ENCODE measurements around the gene TPO. TPM values are rescaled to one million over a fixed set of nuclear protein-coding genes. Genes with fewer than 3 reads are reported as not detected.

The TPO gene
- total RNA-seq, 1 donor from 2014 or later = not detected

DNA sequence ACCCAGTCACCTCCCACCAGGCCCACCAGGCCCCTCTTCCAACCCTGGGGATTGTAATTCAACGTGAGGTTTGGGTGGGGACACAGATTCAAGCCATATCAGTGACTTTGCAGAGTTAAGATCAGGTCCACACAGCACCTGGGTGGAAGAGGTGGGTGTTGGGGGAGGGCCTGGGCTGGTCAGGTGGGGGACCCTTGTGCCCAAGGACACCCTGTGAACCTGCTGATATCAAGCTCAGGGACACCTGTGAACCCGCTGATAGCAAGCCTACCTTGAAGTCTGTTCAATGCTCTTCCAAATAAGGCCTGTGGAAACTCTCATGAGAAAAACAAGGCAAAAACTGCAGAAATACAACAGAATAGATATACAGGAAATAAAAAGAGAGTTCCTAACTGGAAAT lies 19.9 kb upstream of the TPO start:
- TF ChIP-seq, protein P1, sequence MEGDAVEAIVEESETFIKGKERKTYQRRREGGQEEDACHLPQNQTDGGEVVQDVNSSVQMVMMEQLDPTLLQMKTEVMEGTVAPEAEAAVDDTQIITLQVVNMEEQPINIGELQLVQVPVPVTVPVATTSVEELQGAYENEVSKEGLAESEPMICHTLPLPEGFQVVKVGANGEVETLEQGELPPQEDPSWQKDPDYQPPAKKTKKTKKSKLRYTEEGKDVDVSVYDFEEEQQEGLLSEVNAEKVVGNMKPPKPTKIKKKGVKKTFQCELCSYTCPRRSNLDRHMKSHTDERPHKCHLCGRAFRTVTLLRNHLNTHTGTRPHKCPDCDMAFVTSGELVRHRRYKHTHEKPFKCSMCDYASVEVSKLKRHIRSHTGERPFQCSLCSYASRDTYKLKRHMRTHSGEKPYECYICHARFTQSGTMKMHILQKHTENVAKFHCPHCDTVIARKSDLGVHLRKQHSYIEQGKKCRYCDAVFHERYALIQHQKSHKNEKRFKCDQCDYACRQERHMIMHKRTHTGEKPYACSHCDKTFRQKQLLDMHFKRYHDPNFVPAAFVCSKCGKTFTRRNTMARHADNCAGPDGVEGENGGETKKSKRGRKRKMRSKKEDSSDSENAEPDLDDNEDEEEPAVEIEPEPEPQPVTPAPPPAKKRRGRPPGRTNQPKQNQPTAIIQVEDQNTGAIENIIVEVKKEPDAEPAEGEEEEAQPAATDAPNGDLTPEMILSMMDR (IDR thresholded peaks at IDR 0.05; ENCODE audit: insufficient read depth, low read length, severe bottlenecking) = no peak
- H3K27me3 ChIP-seq (ENCODE audit: control insufficient read depth, insufficient read depth, low read length) = no peaks in the 10 kb centered on the region
- H3K4me3 ChIP-seq (ENCODE audit: low read depth, low read length) = no peak overlapping the region
- DNase-seq (ENCODE audit: low read depth) (no peak), FAIRE-seq (peak; percentile 52)
- no peaks in the 10 kb centered on the region for H3K36me3 ChIP-seq (ENCODE audit: control insufficient read depth, insufficient read depth, low read length)

DNA sequence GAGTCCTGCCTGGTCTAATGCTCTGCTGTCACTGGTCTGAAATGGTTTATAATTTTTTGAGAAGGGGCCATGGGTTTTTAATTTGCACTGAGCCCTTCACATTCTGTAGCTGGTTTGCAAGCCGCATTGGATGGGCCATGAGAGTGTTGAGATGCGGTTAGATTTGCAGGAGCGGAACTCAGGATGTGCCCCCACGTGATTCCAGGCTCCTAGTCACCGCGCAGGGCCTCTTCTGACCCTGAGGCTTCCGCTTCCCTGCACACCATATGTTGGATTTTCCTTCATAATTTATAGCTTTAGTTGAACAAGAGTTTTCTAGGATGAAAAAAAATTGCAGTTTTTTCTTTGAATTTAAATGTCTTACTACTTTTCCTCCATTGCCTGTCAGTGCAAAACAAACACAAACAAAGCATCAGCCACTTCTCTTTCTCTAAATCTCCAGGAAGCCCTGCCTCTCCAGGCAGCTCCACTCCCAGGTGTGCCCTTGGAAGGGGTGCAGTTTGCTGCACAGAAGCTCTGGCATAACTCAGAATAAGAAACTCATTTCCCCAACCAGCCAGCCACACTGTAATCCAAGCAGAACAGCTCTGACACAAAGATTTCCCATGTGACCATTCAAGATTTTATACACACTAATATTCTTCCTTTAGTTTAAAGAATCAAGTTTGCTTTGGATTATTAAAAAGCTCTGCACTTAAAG lies 18.4 kb upstream of the TPO start:
- Histone ChIP-seq H3K36me3 (ENCODE audit: control insufficient read depth, insufficient read depth, low read length) (no peaks in the 10 kb centered on the region), H3K4me3 (ENCODE audit: low read depth, low read length) (no peak overlapping the region), H3K27me3 (ENCODE audit: control insufficient read depth, insufficient read depth, low read length) (no peaks in the 10 kb centered on the region)
- DNase-seq (ENCODE audit: low read depth) (no peak), FAIRE-seq (no peak)
- TF ChIP-seq, protein P1 (IDR thresholded peaks at IDR 0.05; ENCODE audit: insufficient read depth, low read length, severe bottlenecking) = no peak

DNA sequence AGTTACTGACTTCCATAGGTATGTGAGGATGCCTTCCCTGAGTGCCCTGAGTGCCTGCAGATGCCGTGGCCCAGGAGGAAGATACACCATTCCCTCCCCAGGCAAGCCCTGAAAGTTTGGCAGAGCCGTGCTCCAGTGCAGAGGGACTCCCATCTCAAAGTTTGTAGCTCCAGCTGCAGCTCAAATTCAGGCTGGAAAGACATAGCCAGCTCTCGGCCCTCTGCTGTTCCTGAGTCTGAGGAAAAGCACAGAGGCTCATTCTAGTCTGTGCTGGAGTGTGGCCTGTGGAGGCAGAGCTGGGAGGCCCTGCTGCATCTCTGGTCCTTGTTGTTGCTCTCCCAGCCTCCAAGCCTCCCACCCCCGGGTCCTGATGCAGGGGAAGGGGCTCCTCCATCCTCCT lies 15.9 kb upstream of the TPO start:
- no peaks in the 10 kb centered on the region for H3K36me3 ChIP-seq (ENCODE audit: control insufficient read depth, insufficient read depth, low read length)
- TF ChIP-seq, protein P1 (IDR thresholded peaks at IDR 0.05; ENCODE audit: insufficient read depth, low read length, severe bottlenecking) = no peak
- no peaks in the 10 kb centered on the region for H3K27me3 ChIP-seq (ENCODE audit: control insufficient read depth, insufficient read depth, low read length)
- DNase-seq (ENCODE audit: low read depth) (no peak), FAIRE-seq (no peak)
- no peak overlapping the region for H3K4me3 ChIP-seq (ENCODE audit: low read depth, low read length)

DNA sequence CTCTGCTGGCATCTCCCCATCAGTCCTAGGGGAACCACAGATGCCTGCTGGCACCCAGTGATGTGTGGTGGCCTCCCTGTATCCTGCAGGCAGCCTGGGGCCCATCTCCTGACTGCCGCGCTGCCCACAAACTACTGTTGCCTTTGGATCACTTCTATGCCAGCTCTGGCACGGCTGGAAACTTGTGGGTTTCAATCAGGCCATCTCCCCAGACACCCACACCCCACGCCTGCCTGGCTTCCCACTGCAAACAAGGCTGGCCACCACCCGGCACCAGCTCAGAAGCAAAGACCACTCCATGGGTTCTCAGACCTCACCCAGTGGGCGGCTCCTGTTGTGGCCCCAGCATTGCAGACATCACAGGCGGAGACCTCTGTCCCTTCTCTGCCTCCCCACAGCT lies 15.1 kb upstream of the TPO start:
- Histone ChIP-seq H3K27me3 (ENCODE audit: control insufficient read depth, insufficient read depth, low read length) (no peaks in the 10 kb centered on the region), H3K36me3 (ENCODE audit: control insufficient read depth, insufficient read depth, low read length) (no peaks in the 10 kb centered on the region), H3K4me3 (ENCODE audit: low read depth, low read length) (no peak overlapping the region)
- no peak for DNase-seq (ENCODE audit: low read depth)
- no peak for FAIRE-seq
- TF ChIP-seq, protein P1 (IDR thresholded peaks at IDR 0.05; ENCODE audit: insufficient read depth, low read length, severe bottlenecking) = no peak

DNA sequence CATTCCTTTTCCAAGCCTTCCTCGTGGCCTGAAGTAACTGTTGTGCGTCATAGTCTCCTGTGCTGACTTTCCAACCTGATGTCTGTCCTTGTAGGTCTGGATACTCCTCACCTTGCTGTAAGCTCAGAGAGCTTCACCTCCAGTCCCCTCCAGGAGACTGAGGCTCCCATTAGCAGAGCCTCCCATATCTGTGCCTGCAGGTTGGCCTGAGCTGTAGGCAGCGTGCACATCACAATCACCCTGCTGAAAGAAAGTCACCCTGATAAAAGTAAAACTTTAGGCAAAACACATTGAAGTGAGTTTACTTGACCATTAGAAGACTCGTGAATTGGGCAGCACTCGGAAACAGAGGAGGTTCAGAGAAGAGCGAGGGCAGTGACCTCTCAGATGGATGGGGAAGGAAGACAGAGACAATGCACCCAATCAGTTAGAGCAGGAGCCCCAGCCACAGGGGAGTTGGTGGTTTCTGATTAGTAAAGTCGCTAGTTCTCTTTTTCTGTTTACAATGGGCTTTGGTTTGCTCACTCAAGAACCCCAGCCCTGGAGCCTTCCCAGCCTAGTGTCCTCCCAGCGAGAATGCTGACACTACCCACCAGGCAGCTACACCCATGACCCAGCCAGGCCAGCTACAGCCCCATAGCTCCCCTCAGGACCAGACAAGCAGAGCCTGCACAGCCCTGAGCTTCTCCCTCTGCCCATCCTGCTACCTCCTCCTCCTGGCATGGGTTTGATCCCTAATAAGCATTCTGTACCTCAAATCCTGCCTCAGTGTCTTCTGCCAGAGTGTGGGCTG lies 12.1 kb upstream of the TPO start:
- DNase-seq (ENCODE audit: low read depth) (no peak), FAIRE-seq (no peak)
- Histone ChIP-seq H3K27me3 (ENCODE audit: control insufficient read depth, insufficient read depth, low read length) (no peaks in the 10 kb centered on the region), H3K36me3 (ENCODE audit: control insufficient read depth, insufficient read depth, low read length) (no peaks in the 10 kb centered on the region), H3K4me3 (ENCODE audit: low read depth, low read length) (no peak overlapping the region)
- TF ChIP-seq, protein P1 (IDR thresholded peaks at IDR 0.05; ENCODE audit: insufficient read depth, low read length, severe bottlenecking) = no peak

Measured in bronchial epithelial cell (primary cell).